ENCODE data around the gene ADCY5. TPM values are rescaled to one million over a fixed set of nuclear protein-coding genes. Genes with fewer than 3 reads are reported as not detected.

Gene ADCY5
- total and polyA plus RNA-seq, 2 donors (not counting 1 experiment from before 2014, with no cell fraction given) = not detected

DNA sequence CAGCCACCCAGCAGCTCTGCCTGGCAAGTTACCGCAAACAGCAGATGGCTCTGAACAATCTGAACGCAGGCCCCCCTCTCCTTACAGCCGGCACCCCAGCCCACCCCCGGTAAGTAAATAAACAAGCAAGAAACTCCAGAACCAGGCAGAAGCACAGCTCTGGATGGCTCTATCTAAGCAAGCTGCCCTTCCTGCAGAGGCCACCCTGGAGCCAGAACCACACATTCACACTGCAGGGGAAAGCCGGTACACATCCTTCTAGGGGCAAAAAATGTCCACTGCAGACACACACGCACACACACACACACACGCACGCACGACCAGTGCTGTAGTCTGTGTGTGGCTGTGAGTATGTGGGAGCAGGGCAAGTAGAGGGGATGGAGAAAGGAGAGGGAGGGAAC lies 63.9 kb downstream of the ADCY5 start:
- intact Hi-C loops (cut with micrococcal nuclease) = no loop called here
- Histone ChIP-seq H3K27me3 (replicated peaks in 1 of 4; ENCODE audit: control extremely low read depth in 1 of 4, control insufficient read depth in 3 of 4, insufficient read depth in 4 of 4, low read length in 3 of 4) (peaks cover 0 to 3% (median 0%) of the 10 kb centered on the region in 4 experiments), H3K9me3 (ENCODE audit: control extremely low read depth in 1 of 3, control insufficient read depth in 2 of 3, insufficient read depth in 1 of 3, low read length in 2 of 3) (no peaks in the 10 kb centered on the region), H4K20me1 (ENCODE audit: control insufficient read depth, insufficient read depth, low read length, poor library complexity, severe bottlenecking) (no peaks in the 10 kb centered on the region), H3K79me2 (ENCODE audit: control insufficient read depth, insufficient read depth, low read length) (no peaks in the 10 kb centered on the region), H3K9ac (ENCODE audit: low read length) (no peak overlapping the region), H3K4me2 (replicated peaks; ENCODE audit: low read depth, low read length, poor library complexity, severe bottlenecking) (no peak overlapping the region), H2AFZ (ENCODE audit: insufficient read depth, low read depth, low read length, poor library complexity, severe bottlenecking) (no peak overlapping the region), H3K27ac (ENCODE audit: low read length in 2 of 2) (no peak overlapping the region), H3K4me3 (ENCODE audit: control extremely low read depth in 1 of 5, extremely low read depth in 1 of 5, insufficient read depth in 1 of 5, low read depth in 2 of 5, low read length in 4 of 5) (no peak overlapping the region), H3K36me3 (replicated peaks in 1 of 2; ENCODE audit: control extremely low read depth in 1 of 2, control insufficient read depth in 1 of 2, extremely low read depth in 1 of 2, insufficient read depth in 2 of 2, low read length in 1 of 2) (no peaks in the 10 kb centered on the region), H3K4me1 (ENCODE audit: control insufficient read depth in 2 of 2, insufficient read depth in 2 of 2, low read length in 2 of 2) (no peaks in the 10 kb centered on the region)
- no peaks in the 10 kb centered on the region for H3K4me1 Mint-ChIP-seq
- ATAC-seq (ENCODE audit: low read depth) (no peak), DNase-seq (no peak)
- H3K4me3 Mint-ChIP-seq = no peak overlapping the region
- ChIA-PET POLR2A (no interaction called here), CTCF (no interaction called here)
- no peak overlapping the region for H3K27ac Mint-ChIP-seq
- H3K9me3 Mint-ChIP-seq (ENCODE audit: insufficient read depth) = no peaks in the 10 kb centered on the region
- TF ChIP-seq, protein P1, sequence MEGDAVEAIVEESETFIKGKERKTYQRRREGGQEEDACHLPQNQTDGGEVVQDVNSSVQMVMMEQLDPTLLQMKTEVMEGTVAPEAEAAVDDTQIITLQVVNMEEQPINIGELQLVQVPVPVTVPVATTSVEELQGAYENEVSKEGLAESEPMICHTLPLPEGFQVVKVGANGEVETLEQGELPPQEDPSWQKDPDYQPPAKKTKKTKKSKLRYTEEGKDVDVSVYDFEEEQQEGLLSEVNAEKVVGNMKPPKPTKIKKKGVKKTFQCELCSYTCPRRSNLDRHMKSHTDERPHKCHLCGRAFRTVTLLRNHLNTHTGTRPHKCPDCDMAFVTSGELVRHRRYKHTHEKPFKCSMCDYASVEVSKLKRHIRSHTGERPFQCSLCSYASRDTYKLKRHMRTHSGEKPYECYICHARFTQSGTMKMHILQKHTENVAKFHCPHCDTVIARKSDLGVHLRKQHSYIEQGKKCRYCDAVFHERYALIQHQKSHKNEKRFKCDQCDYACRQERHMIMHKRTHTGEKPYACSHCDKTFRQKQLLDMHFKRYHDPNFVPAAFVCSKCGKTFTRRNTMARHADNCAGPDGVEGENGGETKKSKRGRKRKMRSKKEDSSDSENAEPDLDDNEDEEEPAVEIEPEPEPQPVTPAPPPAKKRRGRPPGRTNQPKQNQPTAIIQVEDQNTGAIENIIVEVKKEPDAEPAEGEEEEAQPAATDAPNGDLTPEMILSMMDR (IDR thresholded peaks at IDR 0.05) = no peak
- TF ChIP-seq EZH2 (IDR thresholded peaks at IDR 0.05; ENCODE audit: borderline replicate concordance, insufficient read depth, low read depth, low read length, poor library complexity, severe bottlenecking) = no peak
- peaks cover 40% of the 10 kb centered on the region for H3K27me3 Mint-ChIP-seq
- 85% methylated on average over 4 of the region's 9 CpGs for WGBS (ENCODE audit: insufficient coverage)

DNA sequence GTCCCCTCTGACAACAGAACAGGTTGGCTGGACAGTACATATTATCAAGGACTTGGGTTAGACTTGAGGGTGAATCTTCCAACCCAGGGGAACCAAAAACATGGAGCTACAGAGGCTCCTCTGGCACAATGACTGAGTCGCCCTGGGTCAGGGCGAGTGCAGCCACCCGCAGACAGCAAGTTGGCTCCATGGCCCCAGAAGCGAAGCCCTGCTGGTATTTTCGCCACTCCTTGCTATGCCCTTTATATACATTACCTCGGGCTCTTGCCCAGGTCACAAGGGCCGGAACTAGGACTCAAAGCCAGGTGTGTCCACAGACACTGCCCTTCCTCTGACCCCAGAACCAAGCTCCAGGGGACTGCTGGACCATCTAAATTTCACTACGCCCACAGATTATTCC lies 64.6 kb downstream of the ADCY5 start:
- peaks cover 0 to 3% (median 0%) of the 10 kb centered on the region in 4 experiments for H3K27me3 ChIP-seq (replicated peaks in 1 of 4; ENCODE audit: control extremely low read depth in 1 of 4, control insufficient read depth in 3 of 4, insufficient read depth in 4 of 4, low read length in 3 of 4)
- H3K9ac ChIP-seq (ENCODE audit: low read length) = no peak overlapping the region
- intact Hi-C loops (cut with micrococcal nuclease) = no loop called here
- ChIA-PET CTCF (no interaction called here), POLR2A (no interaction called here)
- H3K27ac Mint-ChIP-seq = no peak overlapping the region
- no peaks in the 10 kb centered on the region for H3K4me1 ChIP-seq (ENCODE audit: control insufficient read depth in 2 of 2, insufficient read depth in 2 of 2, low read length in 2 of 2)
- no peaks in the 10 kb centered on the region for H3K9me3 Mint-ChIP-seq (ENCODE audit: insufficient read depth)
- no peaks in the 10 kb centered on the region for H4K20me1 ChIP-seq (ENCODE audit: control insufficient read depth, insufficient read depth, low read length, poor library complexity, severe bottlenecking)
- no peaks in the 10 kb centered on the region for H3K79me2 ChIP-seq (ENCODE audit: control insufficient read depth, insufficient read depth, low read length)
- WGBS (ENCODE audit: insufficient coverage) = 91% methylated on average over 8 of the region's 8 CpGs
- no peaks in the 10 kb centered on the region for H3K9me3 ChIP-seq (ENCODE audit: control extremely low read depth in 1 of 3, control insufficient read depth in 2 of 3, insufficient read depth in 1 of 3, low read length in 2 of 3)
- no peaks in the 10 kb centered on the region for H3K36me3 ChIP-seq (replicated peaks in 1 of 2; ENCODE audit: control extremely low read depth in 1 of 2, control insufficient read depth in 1 of 2, extremely low read depth in 1 of 2, insufficient read depth in 2 of 2, low read length in 1 of 2)
- no peak overlapping the region for H3K4me3 ChIP-seq (ENCODE audit: control extremely low read depth in 1 of 5, extremely low read depth in 1 of 5, insufficient read depth in 1 of 5, low read depth in 2 of 5, low read length in 4 of 5)
- ATAC-seq (ENCODE audit: low read depth) (no peak), DNase-seq (no peak)
- H3K4me2 ChIP-seq (replicated peaks; ENCODE audit: low read depth, low read length, poor library complexity, severe bottlenecking) = no peak overlapping the region
- no peak overlapping the region for H3K27ac ChIP-seq (ENCODE audit: low read length in 2 of 2)
- no peak overlapping the region for H2AFZ ChIP-seq (ENCODE audit: insufficient read depth, low read depth, low read length, poor library complexity, severe bottlenecking)
- no peaks in the 10 kb centered on the region for H3K4me1 Mint-ChIP-seq
- peaks cover 40% of the 10 kb centered on the region for H3K27me3 Mint-ChIP-seq
- no peak for TF ChIP-seq EZH2 (IDR thresholded peaks at IDR 0.05; ENCODE audit: borderline replicate concordance, insufficient read depth, low read depth, low read length, poor library complexity, severe bottlenecking)
- TF ChIP-seq, protein P1 (IDR thresholded peaks at IDR 0.05) = no peak
- no peak overlapping the region for H3K4me3 Mint-ChIP-seq
